ENCODE data around the gene NMU. TPM values are rescaled to one million over a fixed set of nuclear protein-coding genes. Genes with fewer than 3 reads are reported as not detected.

The NMU gene
- polyA plus RNA-seq, 2 of the 4 experiments (the other 2 are of a cell fraction), result 0.13 to 0.45 TPM

GRCh38 chr4:55575513-55575912 lies 60.6 kb downstream of the NMU start:
- Histone ChIP-seq H3K4me3 (no peak overlapping the region), H3K27ac (no peak overlapping the region), H3K4me2 (no peak overlapping the region), H3K4me1 (no peaks in the 10 kb centered on the region), H3K9me3 (no peaks in the 10 kb centered on the region)
- WGBS (ENCODE audit: missing lambda C conversion rate), result 4% methylated on average over 1 of the region's 1 CpG
- no peak for DNase-seq (ENCODE audit: low read depth in 1 of 2, low spot score in 1 of 2)
- no peak for TF ChIP-seq MAX (IDR thresholded peaks at IDR 0.05)
- TF ChIP-seq JUN (IDR thresholded peaks at IDR 0.05), result no peak
- TF ChIP-seq HDAC2 (IDR thresholded peaks at IDR 0.05), result no peak
- no peak for TF ChIP-seq HOXB5 (CRISPR knock-in tag; IDR thresholded peaks at IDR 0.05)
- no peak for TF ChIP-seq SREBF2 (IDR thresholded peaks at IDR 0.05)
- TF ChIP-seq MAZ (IDR thresholded peaks at IDR 0.05; ENCODE audit: borderline replicate concordance, low read depth, low read length), result no peak
- TF ChIP-seq ATOH8 (CRISPR knock-in tag; IDR thresholded peaks at IDR 0.05; ENCODE audit: low read depth), result no peak
- no peak for TF ChIP-seq CEBPB (IDR thresholded peaks at IDR 0.05)
- TF ChIP-seq ZSCAN20 (CRISPR knock-in tag; IDR thresholded peaks at IDR 0.05), result no peak
- no peak for TF ChIP-seq ESRRA (IDR thresholded peaks at IDR 0.05; ENCODE audit: borderline replicate concordance, low read length)
- no peak for TF ChIP-seq HMGXB4 (CRISPR knock-in tag; IDR thresholded peaks at IDR 0.05; ENCODE audit: borderline replicate concordance)
- TF ChIP-seq RAD21 (conservative IDR thresholded peaks at IDR 0.05 in 1 of 2, IDR thresholded peaks at IDR 0.05 in 1 of 2), result no peak
- no peak for TF ChIP-seq POLR2A (IDR thresholded peaks at IDR 0.05; ENCODE audit: low read length)
- TF ChIP-seq RNF2 (IDR thresholded peaks at IDR 0.05; ENCODE audit: borderline replicate concordance, low read depth), result no peak
- TF ChIP-seq FOSB (CRISPR knock-in tag; IDR thresholded peaks at IDR 0.05), result no peak
- no peak for TF ChIP-seq MAFK (IDR thresholded peaks at IDR 0.05; ENCODE audit: partially characterized antibody)
- FAIRE-seq, result no peak
- no peak for ATAC-seq
- ChIA-PET POLR2A (no interaction called here), CTCF (no interaction called here)

GRCh38 chr4:55574252-55574651 lies 61.8 kb downstream of the NMU start:
- no peak for FAIRE-seq
- Histone ChIP-seq H3K4me1 (no peaks in the 10 kb centered on the region), H3K4me2 (no peak overlapping the region), H3K4me3 (no peak overlapping the region), H3K27ac (no peak overlapping the region), H3K9me3 (no peaks in the 10 kb centered on the region)
- CTCF ChIA-PET, result interaction anchor here (1.0 kb wide), 1 partner anchor 25 kb away, joined by 3 read pairs; no protein-coding TSS in a partner anchor
- ATAC-seq, result no peak
- TF ChIP-seq CEBPB (IDR thresholded peaks at IDR 0.05), result no peak
- no peak for TF ChIP-seq FOSL2 (IDR thresholded peaks at IDR 0.05)
- TF ChIP-seq FOSL2 (CRISPR knock-in tag; IDR thresholded peaks at IDR 0.05), result 0 out of 2 replicates have a peak, but pooled peaks have one; percentile 14
- 6% methylated on average over 1 of the region's 1 CpG for WGBS (ENCODE audit: missing lambda C conversion rate)
- POLR2A ChIA-PET, result no interaction called here
- no peak for DNase-seq (ENCODE audit: low read depth in 1 of 2, low spot score in 1 of 2)

GRCh38 chr4:55571806-55572205 lies 64.3 kb downstream of the NMU start:
- no peak overlapping the region for H3K4me2 ChIP-seq
- no peaks in the 10 kb centered on the region for H3K4me1 ChIP-seq
- DNase-seq (ENCODE audit: low read depth in 1 of 2, low spot score in 1 of 2) (no peak), ATAC-seq (no peak), FAIRE-seq (no peak)
- POLR2A ChIA-PET, result no interaction called here
- no peak overlapping the region for H3K27ac ChIP-seq
- no peak overlapping the region for H3K4me3 ChIP-seq
- H3K9me3 ChIP-seq, result no peaks in the 10 kb centered on the region
- CTCF ChIA-PET, result no interaction called here
- 52% methylated on average over 3 of the region's 3 CpGs for WGBS (ENCODE audit: missing lambda C conversion rate)
- TF ChIP-seq MYC (IDR thresholded peaks at IDR 0.05; ENCODE audit: borderline replicate concordance, low read length) (no peak), NPAS2 (CRISPR knock-in tag; IDR thresholded peaks at IDR 0.05; ENCODE audit: borderline replicate concordance) (no peak), HOXB13 (CRISPR knock-in tag; IDR thresholded peaks at IDR 0.05; ENCODE audit: low read depth) (no peak), HMGXB4 (CRISPR knock-in tag; IDR thresholded peaks at IDR 0.05; ENCODE audit: borderline replicate concordance) (no peak), TFCP2L1 (CRISPR knock-in tag; IDR thresholded peaks at IDR 0.05) (no peak), E2F6 (IDR thresholded peaks at IDR 0.05; ENCODE audit: borderline replicate concordance, low read depth) (no peak), RCOR1 (IDR thresholded peaks at IDR 0.05; ENCODE audit: low read depth, low read length) (no peak), REST (IDR thresholded peaks at IDR 0.05) (no peak), CHD4 (IDR thresholded peaks at IDR 0.05; ENCODE audit: borderline replicate concordance) (no peak), NR3C1 (IDR thresholded peaks at IDR 0.05) (no peak), POLR2AphosphoS2 (conservative IDR thresholded peaks at IDR 0.05; ENCODE audit: low read length) (no peak)

Measured in A549 (cell line).